B cell (primary cell): ENCODE measurements around the gene TNPO3.

ENCODE experiments used
- CTCF ChIP-seq: fragments of 200-600 bp; IDR thresholded peaks from one replicate; pipeline ENCODE4 v1.8.0; 2022; ENCODE audit warnings: antibody characterized with exemption, mild to moderate bottlenecking
- EZH2 ChIP-seq: IDR thresholded peaks from 2 replicates; pipeline ENCODE4 v1.6.1; 2012; ENCODE audit warnings: borderline replicate concordance, low read depth, mild to moderate bottlenecking, moderate library complexity, low read length; ENCODE audit not compliant: insufficient read depth, poor library complexity, severe bottlenecking

- TF ChIP-seq EZH2 (no peak), CTCF (no peak)
Measured at GRCh38 chr7:129017264-129017663, 37.6 kb downstream of the TNPO3 start.
